OCI-LY3 (cell line): ENCODE measurements around the gene HMX1.

ENCODE experiments used
- H2AFZ ChIP-seq: fragments of 200-600, 300-600 bp; shearing (Covaris generic); 2 replicates; pipeline ENCODE4 v1.6.0; 2014; ENCODE audit warnings: antibody characterized with exemption, low read depth, low read length
- H3K27ac ChIP-seq: fragments of 200-600, 300-600 bp; sonication (generic); 2 replicates; pipeline ENCODE4 v1.5.1; 2014; ENCODE audit warnings: mild to moderate bottlenecking, low read length, moderate library complexity, mixed read lengths
- H3K27me3 ChIP-seq: fragments of 200-600, 300-600 bp; sonication (generic); 2 replicates; pipeline ENCODE4 v1.6.1; 2014; ENCODE audit warnings: low read depth, low read length, mixed read lengths
- H3K36me3 ChIP-seq: fragments of 200-600, 300-600 bp; sonication (generic); replicated peaks from 2 replicates; pipeline ENCODE3; 2014; ENCODE audit warnings: low read depth, low read length, mixed read lengths
- H3K4me1 ChIP-seq: fragments of 300-600, 200-600 bp; sonication (generic); 2 replicates; pipeline ENCODE4 v1.6.1; 2014; ENCODE audit warnings: low read length, mixed read lengths
- H3K4me2 ChIP-seq: fragments of 200-600, 300-600 bp; sonication (generic); 2 replicates; pipeline ENCODE4 v1.6.1; 2014; ENCODE audit warnings: low read length, mixed read lengths
- H3K4me3 ChIP-seq: fragments of 300-600, 200-600 bp; sonication (generic); 2 replicates; pipeline ENCODE4 v1.5.1; 2014; ENCODE audit warnings: antibody characterized with exemption, mild to moderate bottlenecking, low read length, moderate library complexity
- H3K79me2 ChIP-seq: fragments of 300-600, 200-600 bp; shearing (Covaris generic); 2 replicates; pipeline ENCODE4 v1.6.1; 2014; ENCODE audit warnings: mild to moderate bottlenecking, low read length, mixed read lengths
- H3K9ac ChIP-seq: fragments of 300-600, 200-600 bp; shearing (Covaris generic); 2 replicates; pipeline ENCODE4 v1.6.0; 2014; ENCODE audit warnings: mild to moderate bottlenecking, low read length, moderate library complexity
- H3K9me3 ChIP-seq: fragments of 200-600, 300-600 bp; shearing (Covaris generic); 2 replicates; pipeline ENCODE4 v1.6.1; 2014; ENCODE audit warnings: low read length, mixed read lengths; ENCODE audit not compliant: insufficient read depth
- H4K20me1 ChIP-seq: fragments of 200-600, 300-600 bp; sonication (generic); 2 replicates; pipeline ENCODE4 v1.6.1; 2016; ENCODE audit warnings: low read length, mixed read lengths; ENCODE audit not compliant: insufficient read depth
- EZH2phosphoT487 ChIP-seq: fragments of 200-600 bp; shearing (Covaris generic); IDR thresholded peaks from 2 replicates; pipeline ENCODE4 v1.6.1; 2018; ENCODE audit warnings: antibody characterized with exemption, mixed run types, low read depth
- TF ChIP-seq, protein P1 (sequence below): fragments of 200-600, 300-600 bp; sonication (generic); IDR thresholded peaks from 2 replicates; pipeline ENCODE4 v1.5.1; 2014; ENCODE audit warnings: antibody characterized with exemption, low read length, low read depth

Gene HMX1

GRCh38 chr4:8896071-8896470 lies 24.4 kb upstream of the HMX1 start:
- H3K27ac ChIP-seq: no peak overlapping the region
- no peaks in the 10 kb centered on the region for H3K36me3 ChIP-seq
- H3K4me2 ChIP-seq: no peak overlapping the region
- no peak overlapping the region for H3K4me3 ChIP-seq
- TF ChIP-seq, protein P1, sequence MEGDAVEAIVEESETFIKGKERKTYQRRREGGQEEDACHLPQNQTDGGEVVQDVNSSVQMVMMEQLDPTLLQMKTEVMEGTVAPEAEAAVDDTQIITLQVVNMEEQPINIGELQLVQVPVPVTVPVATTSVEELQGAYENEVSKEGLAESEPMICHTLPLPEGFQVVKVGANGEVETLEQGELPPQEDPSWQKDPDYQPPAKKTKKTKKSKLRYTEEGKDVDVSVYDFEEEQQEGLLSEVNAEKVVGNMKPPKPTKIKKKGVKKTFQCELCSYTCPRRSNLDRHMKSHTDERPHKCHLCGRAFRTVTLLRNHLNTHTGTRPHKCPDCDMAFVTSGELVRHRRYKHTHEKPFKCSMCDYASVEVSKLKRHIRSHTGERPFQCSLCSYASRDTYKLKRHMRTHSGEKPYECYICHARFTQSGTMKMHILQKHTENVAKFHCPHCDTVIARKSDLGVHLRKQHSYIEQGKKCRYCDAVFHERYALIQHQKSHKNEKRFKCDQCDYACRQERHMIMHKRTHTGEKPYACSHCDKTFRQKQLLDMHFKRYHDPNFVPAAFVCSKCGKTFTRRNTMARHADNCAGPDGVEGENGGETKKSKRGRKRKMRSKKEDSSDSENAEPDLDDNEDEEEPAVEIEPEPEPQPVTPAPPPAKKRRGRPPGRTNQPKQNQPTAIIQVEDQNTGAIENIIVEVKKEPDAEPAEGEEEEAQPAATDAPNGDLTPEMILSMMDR: no peak
- H3K9ac ChIP-seq: no peak overlapping the region
- no peaks in the 10 kb centered on the region for H3K79me2 ChIP-seq
- H3K4me1 ChIP-seq: no peaks in the 10 kb centered on the region
- H2AFZ ChIP-seq: no peak overlapping the region
- H4K20me1 ChIP-seq: no peaks in the 10 kb centered on the region
- H3K27me3 ChIP-seq: no peaks in the 10 kb centered on the region
- H3K9me3 ChIP-seq: no peaks in the 10 kb centered on the region

DNA sequence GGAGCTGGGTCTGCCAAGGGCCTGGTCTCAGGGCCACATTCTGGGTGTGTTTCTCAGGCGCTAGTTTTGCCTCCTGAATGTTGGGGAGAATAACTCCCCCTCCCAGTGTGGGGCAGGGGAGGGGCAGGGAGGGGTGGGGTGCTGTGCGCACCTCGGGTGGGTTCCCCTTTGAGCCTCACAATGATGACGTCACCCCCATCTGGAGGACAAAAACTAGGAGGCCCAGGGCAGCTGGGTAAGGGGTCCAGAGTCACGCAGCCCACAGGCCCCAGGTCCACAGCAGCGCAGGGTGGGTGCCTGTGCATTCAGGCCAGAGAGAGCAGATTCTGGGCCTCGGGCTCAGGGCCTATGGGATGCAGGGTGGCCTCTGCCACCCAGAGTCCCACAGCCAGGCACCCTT lies 23.7 kb upstream of the HMX1 start:
- Histone ChIP-seq H3K79me2 (no peaks in the 10 kb centered on the region), H3K4me2 (no peak overlapping the region), H4K20me1 (no peaks in the 10 kb centered on the region), H3K27me3 (no peaks in the 10 kb centered on the region), H3K27ac (no peak overlapping the region), H2AFZ (no peak overlapping the region), H3K4me3 (no peak overlapping the region), H3K4me1 (no peaks in the 10 kb centered on the region), H3K36me3 (no peaks in the 10 kb centered on the region), H3K9ac (no peak overlapping the region), H3K9me3 (no peaks in the 10 kb centered on the region)
- TF ChIP-seq EZH2phosphoT487: no peak
- TF ChIP-seq, protein P1: no peak

- H3K4me3 ChIP-seq: no peak overlapping the region
Measured at GRCh38 chr4:8894424-8894816, 22.8 kb upstream of the HMX1 start.

GRCh38 chr4:8893624-8894423 lies 22.2 kb upstream of the HMX1 start:
- no peak overlapping the region for H3K4me3 ChIP-seq

More at GRCh38 chr4:8894424-8894816, 22.8 kb upstream of the HMX1 start:
- Histone ChIP-seq H3K27ac (no peak overlapping the region), H3K9me3 (no peaks in the 10 kb centered on the region), H3K4me2 (no peak overlapping the region), H3K4me1 (no peaks in the 10 kb centered on the region), H4K20me1 (no peaks in the 10 kb centered on the region), H3K36me3 (no peaks in the 10 kb centered on the region), H2AFZ (no peak overlapping the region), H3K79me2 (no peaks in the 10 kb centered on the region), H3K9ac (no peak overlapping the region), H3K27me3 (no peaks in the 10 kb centered on the region)
- TF ChIP-seq, protein P1: no peak
- no peak for TF ChIP-seq EZH2phosphoT487

More at GRCh38 chr4:8893624-8894423, 22.2 kb upstream of the HMX1 start:
- Histone ChIP-seq H3K4me2 (no peak overlapping the region), H3K36me3 (no peaks in the 10 kb centered on the region), H2AFZ (no peak overlapping the region), H3K27ac (no peak overlapping the region), H3K27me3 (no peaks in the 10 kb centered on the region), H3K79me2 (no peaks in the 10 kb centered on the region), H4K20me1 (no peaks in the 10 kb centered on the region), H3K4me1 (no peaks in the 10 kb centered on the region), H3K9me3 (no peaks in the 10 kb centered on the region), H3K9ac (no peak overlapping the region)
- TF ChIP-seq EZH2phosphoT487: no peak
- TF ChIP-seq, protein P1: no peak
